HG03039 (cell line): ENCODE results near the gene TRPC4AP.

Experiments
- ATAC-seq: cut with Tn5 transposase; IDR thresholded peaks from one replicate; pipeline ENCODE4 v1.9.1; 2021; ENCODE audit warnings: mild to moderate bottlenecking, moderate library complexity; ENCODE audit not compliant: unreplicated experiment

TRPC4AP gene

GRCh38 chr20:35003211-35004031, 89.2 kb downstream of the TRPC4AP start:
- no peak for ATAC-seq

- no peak for ATAC-seq
Measured at GRCh38 chr20:35002426-35003210, 90.0 kb downstream of the TRPC4AP start.

GRCh38 chr20:35001596-35002362, 90.8 kb downstream of the TRPC4AP start:
- ATAC-seq, result no peak

- ATAC-seq, result no peak
Measured at GRCh38 chr20:35000922-35001595, 91.5 kb downstream of the TRPC4AP start.

- ATAC-seq, result no peak
Measured at GRCh38 chr20:35000311-35000921, 92.2 kb downstream of the TRPC4AP start.

GRCh38 chr20:34999782-35000181, 92.8 kb downstream of the TRPC4AP start:
- ATAC-seq, result no peak

- no peak for ATAC-seq
Measured at GRCh38 chr20:34999021-34999451, 93.6 kb downstream of the TRPC4AP start.

- ATAC-seq, result no peak
Measured at GRCh38 chr20:34998331-34998950, 94.2 kb downstream of the TRPC4AP start.

GRCh38 chr20:34997774-34998173, 94.8 kb downstream of the TRPC4AP start:
- ATAC-seq, result no peak

GRCh38 chr20:34997131-34997561, 95.5 kb downstream of the TRPC4AP start:
- ATAC-seq, result no peak

- no peak for ATAC-seq
Measured at GRCh38 chr20:34996243-34997028, 96.2 kb downstream of the TRPC4AP start.

- no peak for ATAC-seq
Measured at GRCh38 chr20:34995696-34996095, 96.9 kb downstream of the TRPC4AP start.

GRCh38 chr20:34995192-34995591, 97.4 kb downstream of the TRPC4AP start:
- no peak for ATAC-seq

- ATAC-seq, result no peak
Measured at GRCh38 chr20:34994509-34995131, 98.0 kb downstream of the TRPC4AP start.

- no peak for ATAC-seq
Measured at GRCh38 chr20:34993941-34994508, 98.6 kb downstream of the TRPC4AP start.

GRCh38 chr20:34992751-34993417, 99.7 kb downstream of the TRPC4AP start:
- ATAC-seq, result no peak

GRCh38 chr20:34990661-34991214, 101.9 kb downstream of the TRPC4AP start:
- ATAC-seq, result no peak
